PC-3 (cell line): ENCODE data around the gene KIF11. TPM values are rescaled to one million over a fixed set of nuclear protein-coding genes. Genes with fewer than 3 reads are reported as not detected.

Experiments
- ATAC-seq: fragments of 200-7000 bp; cut with Tn5 transposase; 2 replicates; pipeline ENCODE4 v1.9.1; 2020; ENCODE audit warnings: mild to moderate bottlenecking, moderate library complexity
- BruUV-seq: library from RNA; stranded (reverse); fragments of 400-500 nt; replicated peaks from 2 replicates; lab custom pipeline; 2021; lab: Mats Ljungman, UMichigan
- CTCF ChIA-PET: fragments of 300-600 bp; sonication (Branson Sonifier 250); formaldehyde crosslinking; loops from one replicate; lab custom pipeline; 2022; ENCODE audit warnings: antibody characterized with exemption; lab: Charles Lee
- POLR2A ChIA-PET: fragments of 300-600 bp; sonication (Branson Sonifier 250); formaldehyde crosslinking; loops from one replicate; lab custom pipeline; 2022; ENCODE audit warnings: antibody characterized with exemption; ENCODE audit not compliant: unreplicated experiment; lab: Charles Lee
- DNase-seq: peaks from one replicate; pipeline ENCODE4 v3.0.0-alpha.2; 2015
- H2AFZ ChIP-seq: fragments of 300-600 bp; sonication (generic); 2 replicates; pipeline ENCODE4 v1.6.0; 2016; ENCODE audit warnings: antibody characterized with exemption, low read length
- H3F3A ChIP-seq: fragments of 300-600 bp; sonication (generic); one replicate; pipeline ENCODE4 v1.6.0; 2017; ENCODE audit warnings: antibody characterized with exemption, low read length, control low read depth, mild to moderate bottlenecking; ENCODE audit not compliant: unreplicated experiment
- H3K27ac ChIP-seq: fragments of 300-600 bp; sonication (generic); 2 replicates; pipeline ENCODE4 v1.5.1; 2016; ENCODE audit warnings: mild to moderate bottlenecking, low read length
- H3K27me3 ChIP-seq: fragments of 300-600 bp; sonication (generic); 2 replicates; pipeline ENCODE4 v1.6.1; 2016; ENCODE audit warnings: low read length, mixed read lengths
- H3K36me3 ChIP-seq: fragments of 300-600 bp; sonication (generic); 2 replicates; pipeline ENCODE4 v1.6.1; 2016; ENCODE audit warnings: low read depth, mixed run types, low read length, mixed read lengths
- H3K4me1 ChIP-seq: fragments of 300-600 bp; sonication (generic); 2 replicates; pipeline ENCODE4 v1.5.1; 2016; ENCODE audit warnings: low read length; ENCODE audit not compliant: insufficient read depth
- H3K4me2 ChIP-seq: fragments of 300-600 bp; sonication (generic); 2 replicates; pipeline ENCODE4 v1.6.0; 2016; ENCODE audit warnings: low read length
- H3K4me3 ChIP-seq: fragments of 300-600 bp; sonication (generic); 2 replicates; pipeline ENCODE4 v1.5.1; 2016; ENCODE audit warnings: mild to moderate bottlenecking, low read length, mixed read lengths
- H3K79me2 ChIP-seq: fragments of 300-600 bp; sonication (generic); 2 replicates; pipeline ENCODE4 v1.6.1; 2017; ENCODE audit warnings: low read length, mixed read lengths
- H3K9ac ChIP-seq: fragments of 300-600 bp; sonication (generic); 2 replicates; pipeline ENCODE4 v1.6.0; 2016; ENCODE audit warnings: mild to moderate bottlenecking, low read length
- H3K9me2 ChIP-seq: fragments of 300-600 bp; sonication (generic); replicated peaks from 2 replicates; pipeline ENCODE4 v1.6.1; 2016; ENCODE audit warnings: mixed run types, low read length, mixed read lengths
- H3K9me3 ChIP-seq: fragments of 300-600 bp; sonication (generic); 2 replicates; pipeline ENCODE4 v1.6.1; 2016; ENCODE audit warnings: low read length, mixed read lengths
- H4K20me1 ChIP-seq: fragments of 300-600 bp; sonication (generic); 2 replicates; pipeline ENCODE4 v1.6.1; 2016; ENCODE audit warnings: low read length, mixed read lengths
- EZH2 ChIP-seq: fragments of 300-600 bp; sonication (generic); IDR thresholded peaks from one replicate; pipeline ENCODE4 v1.6.1; 2017; ENCODE audit warnings: antibody characterized with exemption, mild to moderate bottlenecking, low read length; ENCODE audit not compliant: unreplicated experiment
- EZH2phosphoT487 ChIP-seq: fragments of 300-600 bp; sonication (generic); IDR thresholded peaks from 2 replicates; pipeline ENCODE4 v1.6.1; 2018; ENCODE audit warnings: mild to moderate bottlenecking, antibody characterized with exemption, low read length, borderline replicate concordance
- intact Hi-C: fragments of 100-400 bp; cut with micrococcal nuclease; formaldehyde crosslinking; loops from 2 replicates; pipeline ENCODE4 v1.9.0; 2023
- total RNA-seq: library from RNA; depleted of rRNA; stranded (reverse); fragments of >200 nt; gene quantifications from 2 replicates; pipeline ENCODE4 v1.2.3, GENCODE V29; 2014
- TF ChIP-seq, protein P1 (sequence below): fragments of 300-600 bp; sonication (generic); conservative IDR thresholded peaks from 2 replicates; pipeline ENCODE4 v1.5.1; 2017; ENCODE audit warnings: antibody characterized with exemption, low read depth, mild to moderate bottlenecking, low read length

The KIF11 gene
- total RNA-seq, 1 experiment from 2014 or later: 26.2 TPM

DNA sequence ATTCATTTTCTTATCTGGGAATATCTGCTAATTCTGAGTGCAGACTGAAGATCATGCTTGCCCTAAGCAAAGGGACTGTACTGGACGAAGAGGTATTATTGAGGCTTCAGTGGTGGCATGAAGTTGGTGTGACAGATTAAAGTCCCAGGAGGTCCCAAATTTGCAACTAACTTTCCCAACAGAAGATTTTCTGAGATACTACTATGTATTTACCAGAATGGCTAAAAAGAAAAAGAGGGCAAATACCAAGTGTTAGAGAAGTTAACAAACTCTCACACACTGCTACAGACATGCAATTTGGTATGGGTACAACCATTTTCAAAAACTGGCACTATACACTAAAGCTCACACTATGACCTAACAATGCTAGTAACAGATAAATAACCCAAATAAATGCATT lies 47.4 kb upstream of the KIF11 start:
- peaks cover 38% of the 10 kb centered on the region for H3K79me2 ChIP-seq
- DNase-seq (no peak), ATAC-seq (no peak)
- no peak overlapping the region for H3K4me2 ChIP-seq
- no peaks in the 10 kb centered on the region for H3F3A ChIP-seq
- ChIA-PET CTCF (no interaction called here), POLR2A (no interaction called here)
- TF ChIP-seq EZH2 (no peak), EZH2phosphoT487 (no peak)
- TF ChIP-seq, protein P1, sequence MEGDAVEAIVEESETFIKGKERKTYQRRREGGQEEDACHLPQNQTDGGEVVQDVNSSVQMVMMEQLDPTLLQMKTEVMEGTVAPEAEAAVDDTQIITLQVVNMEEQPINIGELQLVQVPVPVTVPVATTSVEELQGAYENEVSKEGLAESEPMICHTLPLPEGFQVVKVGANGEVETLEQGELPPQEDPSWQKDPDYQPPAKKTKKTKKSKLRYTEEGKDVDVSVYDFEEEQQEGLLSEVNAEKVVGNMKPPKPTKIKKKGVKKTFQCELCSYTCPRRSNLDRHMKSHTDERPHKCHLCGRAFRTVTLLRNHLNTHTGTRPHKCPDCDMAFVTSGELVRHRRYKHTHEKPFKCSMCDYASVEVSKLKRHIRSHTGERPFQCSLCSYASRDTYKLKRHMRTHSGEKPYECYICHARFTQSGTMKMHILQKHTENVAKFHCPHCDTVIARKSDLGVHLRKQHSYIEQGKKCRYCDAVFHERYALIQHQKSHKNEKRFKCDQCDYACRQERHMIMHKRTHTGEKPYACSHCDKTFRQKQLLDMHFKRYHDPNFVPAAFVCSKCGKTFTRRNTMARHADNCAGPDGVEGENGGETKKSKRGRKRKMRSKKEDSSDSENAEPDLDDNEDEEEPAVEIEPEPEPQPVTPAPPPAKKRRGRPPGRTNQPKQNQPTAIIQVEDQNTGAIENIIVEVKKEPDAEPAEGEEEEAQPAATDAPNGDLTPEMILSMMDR: no peak
- no peaks in the 10 kb centered on the region; the same call in 1 of the 2 replicates for H3K36me3 ChIP-seq
- intact Hi-C loops: no loop called here
- H3K4me3 ChIP-seq: no peak overlapping the region
- H3K9me2 ChIP-seq: no peaks in the 10 kb centered on the region
- H2AFZ ChIP-seq: no peak overlapping the region
- no TSS peak for BruUV-seq
- no peak overlapping the region for H3K27ac ChIP-seq
- H3K4me1 ChIP-seq: no peaks in the 10 kb centered on the region
- no peaks in the 10 kb centered on the region; the same call in 1 of the 2 replicates for H4K20me1 ChIP-seq
- no peaks in the 10 kb centered on the region for H3K27me3 ChIP-seq
- H3K9ac ChIP-seq: no peak overlapping the region
- no peaks in the 10 kb centered on the region for H3K9me3 ChIP-seq

DNA sequence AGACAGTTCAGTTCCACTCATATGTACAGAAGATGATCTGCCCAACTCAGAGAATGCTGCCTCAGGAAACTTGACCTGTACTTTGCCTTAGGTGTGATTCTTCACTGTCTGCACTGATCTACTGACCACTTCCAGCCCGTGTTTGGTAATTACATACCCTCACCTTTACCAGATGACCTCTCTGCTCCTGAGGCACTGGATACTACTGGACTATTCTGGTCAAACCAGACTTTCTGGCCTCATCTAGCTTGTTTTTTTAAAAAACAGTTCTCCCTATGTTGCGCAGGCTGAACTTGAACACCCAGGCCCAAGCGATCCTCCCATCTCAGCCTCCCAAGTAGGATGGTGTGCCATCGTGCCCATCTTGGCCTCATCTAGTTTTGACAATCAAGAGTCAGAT lies 45.3 kb upstream of the KIF11 start:
- no TSS peak for BruUV-seq
- no peaks in the 10 kb centered on the region for H3K27me3 ChIP-seq
- H3K4me2 ChIP-seq: no peak overlapping the region
- H3K9me2 ChIP-seq: no peaks in the 10 kb centered on the region
- intact Hi-C loops: no loop called here
- CTCF ChIA-PET: no interaction called here
- H2AFZ ChIP-seq: no peak overlapping the region
- no peaks in the 10 kb centered on the region for H3K9me3 ChIP-seq
- no peaks in the 10 kb centered on the region for H3K4me1 ChIP-seq
- no peaks in the 10 kb centered on the region for H3F3A ChIP-seq
- H3K27ac ChIP-seq: no peak overlapping the region
- no peaks in the 10 kb centered on the region; the same call in 1 of the 2 replicates for H4K20me1 ChIP-seq
- no peak overlapping the region for H3K4me3 ChIP-seq
- ATAC-seq (no peak), DNase-seq (no peak)
- peaks cover 34% of the 10 kb centered on the region for H3K79me2 ChIP-seq
- TF ChIP-seq EZH2 (no peak), EZH2phosphoT487 (no peak)
- TF ChIP-seq, protein P1: no peak
- POLR2A ChIA-PET: no interaction called here
- no peaks in the 10 kb centered on the region; the same call in 1 of the 2 replicates for H3K36me3 ChIP-seq
- no peak overlapping the region for H3K9ac ChIP-seq

DNA sequence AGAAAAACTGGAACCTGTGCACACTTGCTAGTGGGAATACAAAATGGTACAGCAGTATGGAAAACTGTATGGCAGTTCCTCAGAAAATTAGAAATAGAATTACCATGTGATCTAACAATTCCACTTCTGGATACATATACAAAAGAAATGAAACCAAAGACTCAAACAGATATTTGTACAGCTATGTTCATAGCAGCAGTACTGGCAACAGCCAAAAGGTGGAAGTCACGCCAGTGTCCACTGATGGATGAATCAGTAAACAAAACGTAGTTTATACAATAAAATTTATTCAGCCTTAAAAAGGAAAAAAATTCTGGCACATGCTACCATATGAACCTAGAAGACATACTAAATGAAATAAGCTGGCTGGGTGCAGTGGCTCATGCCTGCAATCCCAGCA lies 42.0 kb upstream of the KIF11 start:
- Histone ChIP-seq H3K4me1 (no peaks in the 10 kb centered on the region), H3K4me3 (no peak overlapping the region), H3K27me3 (no peaks in the 10 kb centered on the region), H3F3A (no peaks in the 10 kb centered on the region), H3K9me2 (no peaks in the 10 kb centered on the region), H3K79me2 (peaks cover 11% of the 10 kb centered on the region), H3K9ac (no peak overlapping the region), H3K27ac (no peak overlapping the region), H3K36me3 (peaks cover 13% of the 10 kb centered on the region), H4K20me1 (no peaks in the 10 kb centered on the region), H3K4me2 (no peak overlapping the region), H3K9me3 (0 out of 2 replicates have a peak, but pooled peaks cover 4% of the 10 kb centered on the region), H2AFZ (no peak overlapping the region)
- ChIA-PET CTCF (interaction anchor here (0.6 kb wide), 1 partner anchor 72 kb away, joined by 6 read pairs; no protein-coding TSS in a partner anchor), POLR2A (interaction anchor here (0.6 kb wide), 1 partner anchor 83 kb away, joined by 3 read pairs; no protein-coding TSS in a partner anchor)
- TF ChIP-seq, protein P1: no peak
- TF ChIP-seq EZH2 (no peak), EZH2phosphoT487 (no peak)
- ATAC-seq: peak; percentile 43
- intact Hi-C loops: loop anchor here (1.0 kb wide), 1 partner anchor 23 kb away; the partner anchor contains the start of gene IDE
- BruUV-seq: no TSS peak
- DNase-seq: peak; percentile 7
